HepG2 (cell line): ENCODE results near the gene E2F3. TPM values are rescaled to one million over a fixed set of nuclear protein-coding genes. Genes with fewer than 3 reads are reported as not detected.

ENCODE experiments used
- EHMT2 ChIP-seq: fragments of 200-600 bp; sonication (generic); IDR thresholded peaks from 2 replicates; pipeline ENCODE4 v1.7.0; 2017; ENCODE audit warnings: antibody characterized with exemption, low read depth, low read length, borderline replicate concordance
- HMGA1 ChIP-seq: sonication (generic); formaldehyde crosslinking; conservative IDR thresholded peaks from 2 replicates; pipeline ENCODE4 v1.4.0; 2020; ENCODE audit warnings: missing genetic modification reagents
- RCOR2 ChIP-seq: IDR thresholded peaks from 2 replicates; pipeline ENCODE4 v1.6.1; 2016; ENCODE audit warnings: missing biosample characterization, missing genetic modification reagents
- TEAD2 ChIP-seq: sonication (generic); formaldehyde crosslinking; IDR thresholded peaks from 2 replicates; pipeline ENCODE4 v1.9.0; 2021; ENCODE audit warnings: missing genetic modification reagents
- ZC3H4 ChIP-seq: sonication (generic); formaldehyde crosslinking; IDR thresholded peaks from 2 replicates; pipeline ENCODE4 v1.4.0; 2020; ENCODE audit warnings: missing genetic modification reagents, borderline replicate concordance
- ZFP1 ChIP-seq: IDR thresholded peaks from 2 replicates; pipeline ENCODE4 v1.6.1; 2016
- ZFP82 ChIP-seq: sonication (generic); formaldehyde crosslinking; IDR thresholded peaks from 2 replicates; pipeline ENCODE4 v1.5.1; 2020; ENCODE audit warnings: mild to moderate bottlenecking, missing genetic modification reagents, borderline replicate concordance
- ZNF33B ChIP-seq: sonication (generic); formaldehyde crosslinking; IDR thresholded peaks from 2 replicates; pipeline ENCODE4 v1.5.1; 2020; ENCODE audit warnings: mild to moderate bottlenecking, missing genetic modification reagents
- ZNF777 ChIP-seq: sonication (generic); formaldehyde crosslinking; IDR thresholded peaks from 2 replicates; pipeline ENCODE4 v1.4.0; 2020; ENCODE audit warnings: missing genetic modification reagents
- ZSCAN12 ChIP-seq: sonication (generic); formaldehyde crosslinking; IDR thresholded peaks from 2 replicates; pipeline ENCODE4 v1.9.0; 2021; ENCODE audit warnings: mild to moderate bottlenecking, missing genetic modification reagents
- ZSCAN21 ChIP-seq: sonication (generic); formaldehyde crosslinking; IDR thresholded peaks from 2 replicates; pipeline ENCODE4 v1.8.0; 2022; ENCODE audit warnings: mild to moderate bottlenecking, missing genetic modification reagents, moderate library complexity, borderline replicate concordance
- ZSCAN22 ChIP-seq: sonication (generic); formaldehyde crosslinking; IDR thresholded peaks from 2 replicates; pipeline ENCODE4 v1.4.0; 2020; ENCODE audit warnings: mild to moderate bottlenecking, missing genetic modification reagents
- polyA plus RNA-seq, 8 experiments: library from polyadenylated mRNA; depleted of rRNA in 3 of 8; stranded (reverse) in 7 of 8; unstranded in 1 of 8; fragments of >200 nt; fragmentation: Illumina TruSeq in 4 of 8; extraction: Trizol in 4 of 8; gene quantifications; 2 replicates each; pipeline versions ENCODE4 v1.2.1 to v1.2.3, GENCODE V29; 2011 to 2016; ENCODE audit warnings: low read depth in 4 of 8, missing spikeins in 1 of 8, mixed read lengths in 1 of 8; ENCODE audit not compliant: insufficient read depth in 1 of 8
- total RNA-seq, 5 experiments: library from RNA; depleted of rRNA; stranded (reverse); fragments of >200 nt; fragmentation: Illumina TruSeq; extraction: Trizol; gene quantifications; 2 replicates each; pipeline ENCODE4 v1.2.3, GENCODE V29; 2016; ENCODE audit warnings: low read depth in 1 of 5
- TF ChIP-seq, protein P1 (sequence below): sonication (generic); formaldehyde crosslinking; IDR thresholded peaks from 2 replicates; pipeline ENCODE4 v1.4.0; 2020; ENCODE audit warnings: missing genetic modification reagents, borderline replicate concordance
- TF ChIP-seq, protein P2 (sequence below): sonication (generic); formaldehyde crosslinking; IDR thresholded peaks from 2 replicates; pipeline ENCODE4 v1.4.0; 2020; ENCODE audit warnings: missing genetic modification reagents
- TF ChIP-seq, protein P3 (sequence below): sonication (generic); formaldehyde crosslinking; IDR thresholded peaks from 2 replicates; pipeline ENCODE4 v1.4.0; 2020; ENCODE audit warnings: low read depth, missing genetic modification reagents
- TF ChIP-seq, protein P4 (sequence below): sonication (generic); formaldehyde crosslinking; IDR thresholded peaks from 2 replicates; pipeline ENCODE4 v1.4.0; 2020; ENCODE audit warnings: missing genetic modification reagents, mild to moderate bottlenecking, borderline replicate concordance

The E2F3 gene
- total and polyA plus RNA-seq, 2 of the 13 experiments (the other 11 are each of a cell fraction or from before 2014, with no cell fraction given): 8.5 to 12.7 TPM

DNA sequence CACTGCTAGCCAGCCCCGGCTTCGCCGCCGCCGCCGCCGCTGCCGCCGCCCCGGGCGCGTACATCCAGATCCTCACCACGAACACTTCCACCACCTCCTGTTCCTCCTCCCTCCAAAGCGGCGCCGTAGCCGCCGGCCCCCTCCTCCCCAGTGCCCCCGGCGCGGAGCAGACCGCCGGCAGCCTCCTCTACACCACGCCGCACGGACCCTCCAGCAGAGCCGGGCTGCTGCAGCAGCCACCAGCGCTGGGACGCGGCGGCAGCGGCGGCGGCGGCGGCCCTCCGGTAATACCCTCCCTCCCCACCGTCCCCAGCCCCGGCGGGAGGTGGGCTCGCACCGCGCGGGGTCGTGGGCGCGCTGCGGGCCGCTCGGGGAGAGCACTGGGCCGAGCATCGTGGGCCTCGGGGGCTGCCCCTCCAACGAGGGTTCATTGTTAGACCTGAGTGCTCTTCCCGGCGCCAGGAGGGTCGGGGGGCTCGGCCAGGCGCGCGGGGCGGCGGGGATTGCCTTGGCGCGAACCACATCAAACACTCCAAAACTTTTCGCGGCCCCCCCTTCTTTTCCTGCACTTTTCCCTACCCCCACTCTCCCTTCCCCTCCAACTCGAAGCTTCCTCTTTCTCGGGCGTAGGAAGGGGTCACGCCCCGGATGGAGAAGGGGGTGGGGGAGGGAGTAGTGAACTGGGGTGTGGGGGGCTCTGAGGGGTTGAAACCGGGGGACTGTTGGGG is 827 bp downstream of the E2F3 start (continued):
- TF ChIP-seq, protein P1, sequence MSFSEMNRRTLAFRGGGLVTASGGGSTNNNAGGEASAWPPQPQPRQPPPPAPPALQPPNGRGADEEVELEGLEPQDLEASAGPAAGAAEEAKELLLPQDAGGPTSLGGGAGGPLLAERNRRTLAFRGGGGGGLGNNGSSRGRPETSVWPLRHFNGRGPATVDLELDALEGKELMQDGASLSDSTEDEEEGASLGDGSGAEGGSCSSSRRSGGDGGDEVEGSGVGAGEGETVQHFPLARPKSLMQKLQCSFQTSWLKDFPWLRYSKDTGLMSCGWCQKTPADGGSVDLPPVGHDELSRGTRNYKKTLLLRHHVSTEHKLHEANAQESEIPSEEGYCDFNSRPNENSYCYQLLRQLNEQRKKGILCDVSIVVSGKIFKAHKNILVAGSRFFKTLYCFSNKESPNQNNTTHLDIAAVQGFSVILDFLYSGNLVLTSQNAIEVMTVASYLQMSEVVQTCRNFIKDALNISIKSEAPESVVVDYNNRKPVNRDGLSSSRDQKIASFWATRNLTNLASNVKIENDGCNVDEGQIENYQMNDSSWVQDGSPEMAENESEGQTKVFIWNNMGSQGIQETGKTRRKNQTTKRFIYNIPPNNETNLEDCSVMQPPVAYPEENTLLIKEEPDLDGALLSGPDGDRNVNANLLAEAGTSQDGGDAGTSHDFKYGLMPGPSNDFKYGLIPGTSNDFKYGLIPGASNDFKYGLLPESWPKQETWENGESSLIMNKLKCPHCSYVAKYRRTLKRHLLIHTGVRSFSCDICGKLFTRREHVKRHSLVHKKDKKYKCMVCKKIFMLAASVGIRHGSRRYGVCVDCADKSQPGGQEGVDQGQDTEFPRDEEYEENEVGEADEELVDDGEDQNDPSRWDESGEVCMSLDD (CRISPR knock-in tag): no peak
- TF ChIP-seq ZC3H4 (CRISPR knock-in tag) (peak; percentile 95), TEAD2 (no peak), RCOR2 (CRISPR knock-in tag) (no peak), ZNF777 (CRISPR knock-in tag) (0 out of 2 replicates have a peak, but pooled peaks have one; percentile 9), ZNF33B (no peak), ZFP1 (no peak), ZSCAN12 (CRISPR knock-in tag) (no peak), EHMT2 (no peak), HMGA1 (no peak), ZFP82 (no peak), ZSCAN22 (CRISPR knock-in tag) (no peak), ZSCAN21 (CRISPR knock-in tag) (no peak; the same call in 1 of the 2 replicates)
- TF ChIP-seq, protein P2, sequence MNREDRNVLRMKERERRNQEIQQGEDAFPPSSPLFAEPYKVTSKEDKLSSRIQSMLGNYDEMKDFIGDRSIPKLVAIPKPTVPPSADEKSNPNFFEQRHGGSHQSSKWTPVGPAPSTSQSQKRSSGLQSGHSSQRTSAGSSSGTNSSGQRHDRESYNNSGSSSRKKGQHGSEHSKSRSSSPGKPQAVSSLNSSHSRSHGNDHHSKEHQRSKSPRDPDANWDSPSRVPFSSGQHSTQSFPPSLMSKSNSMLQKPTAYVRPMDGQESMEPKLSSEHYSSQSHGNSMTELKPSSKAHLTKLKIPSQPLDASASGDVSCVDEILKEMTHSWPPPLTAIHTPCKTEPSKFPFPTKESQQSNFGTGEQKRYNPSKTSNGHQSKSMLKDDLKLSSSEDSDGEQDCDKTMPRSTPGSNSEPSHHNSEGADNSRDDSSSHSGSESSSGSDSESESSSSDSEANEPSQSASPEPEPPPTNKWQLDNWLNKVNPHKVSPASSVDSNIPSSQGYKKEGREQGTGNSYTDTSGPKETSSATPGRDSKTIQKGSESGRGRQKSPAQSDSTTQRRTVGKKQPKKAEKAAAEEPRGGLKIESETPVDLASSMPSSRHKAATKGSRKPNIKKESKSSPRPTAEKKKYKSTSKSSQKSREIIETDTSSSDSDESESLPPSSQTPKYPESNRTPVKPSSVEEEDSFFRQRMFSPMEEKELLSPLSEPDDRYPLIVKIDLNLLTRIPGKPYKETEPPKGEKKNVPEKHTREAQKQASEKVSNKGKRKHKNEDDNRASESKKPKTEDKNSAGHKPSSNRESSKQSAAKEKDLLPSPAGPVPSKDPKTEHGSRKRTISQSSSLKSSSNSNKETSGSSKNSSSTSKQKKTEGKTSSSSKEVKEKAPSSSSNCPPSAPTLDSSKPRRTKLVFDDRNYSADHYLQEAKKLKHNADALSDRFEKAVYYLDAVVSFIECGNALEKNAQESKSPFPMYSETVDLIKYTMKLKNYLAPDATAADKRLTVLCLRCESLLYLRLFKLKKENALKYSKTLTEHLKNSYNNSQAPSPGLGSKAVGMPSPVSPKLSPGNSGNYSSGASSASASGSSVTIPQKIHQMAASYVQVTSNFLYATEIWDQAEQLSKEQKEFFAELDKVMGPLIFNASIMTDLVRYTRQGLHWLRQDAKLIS (CRISPR knock-in tag): no peak
- TF ChIP-seq, protein P3, sequence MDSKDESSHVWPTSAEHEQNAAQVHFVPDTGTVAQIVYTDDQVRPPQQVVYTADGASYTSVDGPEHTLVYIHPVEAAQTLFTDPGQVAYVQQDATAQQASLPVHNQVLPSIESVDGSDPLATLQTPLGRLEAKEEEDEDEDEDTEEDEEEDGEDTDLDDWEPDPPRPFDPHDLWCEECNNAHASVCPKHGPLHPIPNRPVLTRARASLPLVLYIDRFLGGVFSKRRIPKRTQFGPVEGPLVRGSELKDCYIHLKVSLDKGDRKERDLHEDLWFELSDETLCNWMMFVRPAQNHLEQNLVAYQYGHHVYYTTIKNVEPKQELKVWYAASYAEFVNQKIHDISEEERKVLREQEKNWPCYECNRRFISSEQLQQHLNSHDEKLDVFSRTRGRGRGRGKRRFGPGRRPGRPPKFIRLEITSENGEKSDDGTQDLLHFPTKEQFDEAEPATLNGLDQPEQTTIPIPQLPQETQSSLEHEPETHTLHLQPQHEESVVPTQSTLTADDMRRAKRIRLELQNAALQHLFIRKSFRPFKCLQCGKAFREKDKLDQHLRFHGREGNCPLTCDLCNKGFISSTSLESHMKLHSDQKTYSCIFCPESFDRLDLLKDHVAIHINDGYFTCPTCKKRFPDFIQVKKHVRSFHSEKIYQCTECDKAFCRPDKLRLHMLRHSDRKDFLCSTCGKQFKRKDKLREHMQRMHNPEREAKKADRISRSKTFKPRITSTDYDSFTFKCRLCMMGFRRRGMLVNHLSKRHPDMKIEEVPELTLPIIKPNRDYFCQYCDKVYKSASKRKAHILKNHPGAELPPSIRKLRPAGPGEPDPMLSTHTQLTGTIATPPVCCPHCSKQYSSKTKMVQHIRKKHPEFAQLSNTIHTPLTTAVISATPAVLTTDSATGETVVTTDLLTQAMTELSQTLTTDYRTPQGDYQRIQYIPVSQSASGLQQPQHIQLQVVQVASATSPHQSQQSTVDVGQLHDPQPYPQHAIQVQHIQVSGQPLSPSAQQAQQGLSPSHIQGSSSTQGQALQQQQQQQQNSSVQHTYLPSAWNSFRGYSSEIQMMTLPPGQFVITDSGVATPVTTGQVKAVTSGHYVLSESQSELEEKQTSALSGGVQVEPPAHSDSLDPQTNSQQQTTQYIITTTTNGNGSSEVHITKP: no peak
- TF ChIP-seq, protein P4, sequence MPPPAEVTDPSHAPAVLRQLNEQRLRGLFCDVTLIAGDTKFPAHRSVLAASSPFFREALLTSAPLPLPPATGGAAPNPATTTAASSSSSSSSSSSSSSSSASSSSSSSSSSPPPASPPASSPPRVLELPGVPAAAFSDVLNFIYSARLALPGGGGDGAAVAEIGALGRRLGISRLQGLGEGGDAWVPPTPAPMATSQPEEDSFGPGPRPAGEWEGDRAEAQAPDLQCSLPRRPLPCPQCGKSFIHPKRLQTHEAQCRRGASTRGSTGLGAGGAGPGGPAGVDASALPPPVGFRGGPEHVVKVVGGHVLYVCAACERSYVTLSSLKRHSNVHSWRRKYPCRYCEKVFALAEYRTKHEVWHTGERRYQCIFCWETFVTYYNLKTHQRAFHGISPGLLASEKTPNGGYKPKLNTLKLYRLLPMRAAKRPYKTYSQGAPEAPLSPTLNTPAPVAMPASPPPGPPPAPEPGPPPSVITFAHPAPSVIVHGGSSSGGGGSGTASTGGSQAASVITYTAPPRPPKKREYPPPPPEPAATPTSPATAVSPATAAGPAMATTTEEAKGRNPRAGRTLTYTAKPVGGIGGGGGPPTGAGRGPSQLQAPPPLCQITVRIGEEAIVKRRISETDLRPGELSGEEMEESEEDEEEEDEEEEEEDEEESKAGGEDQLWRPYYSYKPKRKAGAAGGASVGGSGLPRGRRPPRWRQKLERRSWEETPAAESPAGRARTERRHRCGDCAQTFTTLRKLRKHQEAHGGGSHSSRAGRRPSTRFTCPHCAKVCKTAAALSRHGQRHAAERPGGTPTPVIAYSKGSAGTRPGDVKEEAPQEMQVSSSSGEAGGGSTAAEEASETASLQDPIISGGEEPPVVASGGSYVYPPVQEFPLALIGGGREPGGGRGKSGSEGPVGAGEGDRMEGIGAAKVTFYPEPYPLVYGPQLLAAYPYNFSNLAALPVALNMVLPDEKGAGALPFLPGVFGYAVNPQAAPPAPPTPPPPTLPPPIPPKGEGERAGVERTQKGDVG (CRISPR knock-in tag): no peak
